Naive B cell (primary cell): ENCODE measurements around the gene SEMA3G. TPM values are rescaled to one million over a fixed set of nuclear protein-coding genes. Genes with fewer than 3 reads are reported as not detected.

Experiments used
- ATAC-seq, 2 donors: fragments of 150-1000 bp; cut with Tn5 transposase; 2 replicates each; pipeline ENCODE4 v1.10.0; 2021; ENCODE audit warnings: low read depth in 2 of 2, mild to moderate bottlenecking in 2 of 2, moderate library complexity in 2 of 2
- DNase-seq: peaks from one replicate; pipeline ENCODE4 v3.0.0; 2022
- H3K27ac Mint-ChIP-seq, 6 donors: one replicate each; pipeline ENCODE4 v1.8.0; 2020 to 2022; ENCODE audit warnings: mild to moderate bottlenecking in 6 of 6, mixed read lengths in 6 of 6, moderate library complexity in 5 of 6, inconsistent platforms in 2 of 6
- H3K27me3 Mint-ChIP-seq, 3 donors: one replicate each; pipeline ENCODE4 v1.8.0; 2021 to 2022; ENCODE audit warnings: mixed read lengths in 3 of 3, mild to moderate bottlenecking in 1 of 3
- H3K36me3 Mint-ChIP-seq, 2 donors: one replicate each; pipeline ENCODE4 v1.8.0; 2020 to 2022; ENCODE audit warnings: mixed read lengths in 2 of 2, inconsistent platforms in 1 of 2, mild to moderate bottlenecking in 1 of 2
- H3K4me1 Mint-ChIP-seq, 3 donors: one replicate each; pipeline ENCODE4 v1.8.0; 2020 to 2022; ENCODE audit warnings: mixed read lengths in 3 of 3, inconsistent platforms in 1 of 3, mild to moderate bottlenecking in 1 of 3, moderate library complexity in 1 of 3
- H3K4me3 Mint-ChIP-seq, 8 donors: one replicate each; pipeline ENCODE4 v1.8.0; 2020 to 2022; ENCODE audit warnings: mild to moderate bottlenecking in 8 of 8, mixed read lengths in 8 of 8, moderate library complexity in 8 of 8, inconsistent platforms in 2 of 8
- H3K9me3 Mint-ChIP-seq, 7 donors: one replicate each; pipeline ENCODE4 v1.8.0; 2020 to 2022; ENCODE audit warnings: mixed read lengths in 7 of 7, mild to moderate bottlenecking in 5 of 7, inconsistent platforms in 2 of 7, moderate library complexity in 1 of 7
- polyA plus RNA-seq, 6 donors: library from polyadenylated mRNA; unstranded; fragments of 300-500 nt; fragmentation: Illumina TruSeq; gene quantifications; one replicate each; pipeline ENCODE4 v1.2.3, GENCODE V29; 2021; ENCODE audit warnings: low read depth in 6 of 6

The SEMA3G gene
- not detected for polyA plus RNA-seq

DNA sequence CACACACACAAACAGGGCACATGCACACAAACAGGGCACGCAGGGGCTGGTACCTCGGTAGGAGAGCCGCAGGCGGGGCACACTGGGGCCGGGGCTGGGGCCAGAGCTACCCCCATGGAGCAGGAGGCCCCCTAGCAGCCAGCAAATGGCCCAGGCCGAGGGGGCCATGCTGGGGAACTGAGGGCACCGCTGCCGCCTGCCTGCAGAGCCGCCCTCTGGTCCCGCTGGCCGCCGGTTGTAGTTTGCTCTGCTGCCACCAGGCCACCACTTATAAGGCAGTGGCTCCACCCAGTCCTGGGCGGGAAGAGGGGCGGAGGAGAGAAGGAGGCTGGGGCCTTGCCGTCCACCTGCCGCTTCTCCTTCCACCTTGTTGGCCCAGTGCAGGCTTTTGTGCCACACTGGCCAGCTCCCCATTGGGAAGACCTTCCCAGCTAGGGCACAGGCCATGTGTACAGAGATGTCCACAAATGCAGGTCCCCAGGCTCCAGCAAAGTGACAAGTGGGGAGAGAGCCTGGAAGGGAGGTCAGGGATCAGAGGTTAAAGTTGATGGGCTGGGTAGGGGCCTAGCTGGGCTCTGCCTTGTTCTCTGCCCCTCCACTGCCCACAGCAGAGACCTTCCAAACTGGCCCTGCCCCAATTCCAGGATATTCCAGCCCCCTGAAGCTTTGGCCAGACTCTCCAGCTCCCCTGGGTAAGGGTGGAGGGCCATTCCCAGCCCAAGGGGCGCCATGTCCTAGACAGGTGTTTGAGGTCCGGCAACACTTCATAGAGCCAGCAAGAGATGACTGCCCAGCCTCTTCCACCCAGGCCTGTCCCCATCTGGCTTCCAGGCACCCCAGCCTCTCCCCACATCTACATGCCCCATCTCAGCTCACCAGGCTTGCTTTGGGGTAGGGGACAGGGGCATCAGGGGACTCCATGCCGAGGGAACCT lies at the start of gene SEMA3G:
SEMA3G (minus strand) TSS at position 244 of the 934 bp plus-strand sequence; CDS start at position 168, 76 bp downstream.
- H3K9me3 Mint-ChIP-seq = no peaks in the 10 kb centered on the region
- H3K27ac Mint-ChIP-seq = no peak within 1 kb of the TSS
- DNase-seq = peak; percentile 63
- no peaks in the 10 kb centered on the region for H3K36me3 Mint-ChIP-seq
- H3K4me3 Mint-ChIP-seq = peak within 1 kb of the TSS in 1 of 8 donors; percentile 80
- peaks cover 5 to 20% (median 10%) of the 10 kb centered on the region in 3 donors for H3K4me1 Mint-ChIP-seq
- ATAC-seq = peak; percentile 91
- H3K27me3 Mint-ChIP-seq = peaks cover 0 to 13% (median 0%) of the 10 kb centered on the region in 3 donors

DNA sequence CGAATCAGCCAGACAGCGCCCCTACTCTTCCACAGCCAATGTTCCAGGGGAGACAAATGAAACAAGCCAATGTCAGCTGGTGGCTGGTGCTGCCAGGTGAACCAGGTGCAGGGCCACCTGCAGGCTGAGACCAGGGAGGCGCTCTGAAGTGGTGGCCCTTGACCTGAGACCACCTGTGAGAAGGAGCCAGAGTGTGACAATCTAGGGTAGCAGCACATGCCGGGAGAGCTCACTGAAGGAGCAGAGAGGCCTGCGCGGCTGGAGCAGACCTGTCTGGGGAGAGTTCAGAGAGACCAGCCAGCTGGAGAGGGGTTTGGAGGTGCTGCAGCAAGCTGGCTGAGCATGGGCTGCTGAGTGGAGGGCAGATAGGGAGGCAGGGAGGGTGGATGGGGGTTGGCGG lies 49.5 kb upstream of the SEMA3G start:
- no peak for DNase-seq
- Mint-ChIP-seq H3K36me3 (peaks cover 0 to 7% of the 10 kb centered on the region in 2 donors), H3K4me1 (peaks cover 14 to 21% (median 20%) of the 10 kb centered on the region in 3 donors), H3K9me3 (no peaks in the 10 kb centered on the region), H3K27ac (peak overlapping the region in 1 of 6 donors; percentile 29), H3K4me3 (no peak overlapping the region), H3K27me3 (peaks cover 0 to 7% (median 0%) of the 10 kb centered on the region in 3 donors)
- ATAC-seq = no peak

DNA sequence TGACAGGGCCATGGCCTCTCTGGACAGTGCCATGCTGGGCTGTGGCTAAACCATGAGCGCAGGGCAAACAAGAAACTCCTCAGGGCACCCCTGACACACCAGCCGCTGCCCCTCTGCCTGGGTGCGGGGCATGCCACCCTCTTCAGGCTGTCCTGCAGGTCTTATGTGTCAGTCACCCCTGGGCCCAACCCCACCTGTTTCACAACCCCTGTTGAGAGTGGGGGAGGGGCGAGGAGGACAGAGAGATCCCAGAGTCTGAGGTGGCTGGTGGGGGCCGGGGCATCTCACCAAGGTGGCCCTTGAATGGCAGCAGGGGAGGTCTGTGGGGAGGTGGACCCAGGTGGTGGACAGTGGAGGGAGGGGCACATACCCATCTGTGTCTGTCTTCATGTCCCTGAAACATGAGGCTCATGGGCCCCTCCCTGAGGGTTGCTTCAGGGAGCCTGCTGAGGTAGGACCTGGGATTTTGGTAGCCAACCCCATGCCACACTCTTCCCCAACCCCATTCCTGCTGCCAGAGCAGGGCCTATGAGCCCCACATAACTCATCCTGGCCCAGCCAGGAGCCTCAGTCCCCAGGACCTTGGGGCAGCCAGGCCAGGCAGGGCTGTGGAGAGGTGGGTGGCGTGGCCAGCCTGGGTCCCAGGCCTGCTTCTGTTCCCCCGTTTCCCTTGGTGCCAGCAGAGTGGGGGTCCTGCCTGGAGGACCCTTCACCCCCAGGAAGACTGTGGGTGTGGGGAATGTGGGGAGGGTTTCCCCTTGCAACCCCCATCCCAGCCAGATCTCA lies 48.5 kb upstream of the SEMA3G start:
- Mint-ChIP-seq H3K27me3 (peaks cover 0 to 7% (median 0%) of the 10 kb centered on the region in 3 donors), H3K36me3 (peaks cover 0 to 7% of the 10 kb centered on the region in 2 donors), H3K4me1 (peaks cover 4 to 10% (median 10%) of the 10 kb centered on the region in 3 donors), H3K27ac (no peak overlapping the region), H3K4me3 (no peak overlapping the region), H3K9me3 (no peaks in the 10 kb centered on the region)
- ATAC-seq (no peak), DNase-seq (no peak)

DNA sequence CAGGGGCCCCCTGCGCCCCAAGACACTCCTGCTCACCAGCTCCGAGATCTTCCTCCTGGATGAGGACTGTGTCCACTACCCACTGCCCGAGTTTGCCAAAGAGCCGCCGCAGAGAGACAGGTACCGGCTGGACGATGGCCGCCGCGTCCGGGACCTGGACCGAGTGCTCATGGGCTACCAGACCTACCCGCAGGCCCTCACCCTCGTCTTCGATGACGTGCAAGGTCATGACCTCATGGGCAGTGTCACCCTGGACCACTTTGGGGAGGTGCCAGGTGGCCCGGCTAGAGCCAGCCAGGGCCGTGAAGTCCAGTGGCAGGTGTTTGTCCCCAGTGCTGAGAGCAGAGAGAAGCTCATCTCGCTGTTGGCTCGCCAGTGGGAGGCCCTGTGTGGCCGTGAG lies 47.2 kb upstream of the SEMA3G start:
- DNase-seq (no peak), ATAC-seq (no peak)
- peaks cover 3 to 8% (median 5%) of the 10 kb centered on the region in 3 donors for H3K4me1 Mint-ChIP-seq
- H3K4me3 Mint-ChIP-seq = no peak overlapping the region
- H3K27ac Mint-ChIP-seq = no peak overlapping the region
- H3K36me3 Mint-ChIP-seq = peaks cover 0 to 17% of the 10 kb centered on the region in 2 donors
- H3K9me3 Mint-ChIP-seq = no peaks in the 10 kb centered on the region
- peaks cover 0 to 7% (median 0%) of the 10 kb centered on the region in 3 donors for H3K27me3 Mint-ChIP-seq

DNA sequence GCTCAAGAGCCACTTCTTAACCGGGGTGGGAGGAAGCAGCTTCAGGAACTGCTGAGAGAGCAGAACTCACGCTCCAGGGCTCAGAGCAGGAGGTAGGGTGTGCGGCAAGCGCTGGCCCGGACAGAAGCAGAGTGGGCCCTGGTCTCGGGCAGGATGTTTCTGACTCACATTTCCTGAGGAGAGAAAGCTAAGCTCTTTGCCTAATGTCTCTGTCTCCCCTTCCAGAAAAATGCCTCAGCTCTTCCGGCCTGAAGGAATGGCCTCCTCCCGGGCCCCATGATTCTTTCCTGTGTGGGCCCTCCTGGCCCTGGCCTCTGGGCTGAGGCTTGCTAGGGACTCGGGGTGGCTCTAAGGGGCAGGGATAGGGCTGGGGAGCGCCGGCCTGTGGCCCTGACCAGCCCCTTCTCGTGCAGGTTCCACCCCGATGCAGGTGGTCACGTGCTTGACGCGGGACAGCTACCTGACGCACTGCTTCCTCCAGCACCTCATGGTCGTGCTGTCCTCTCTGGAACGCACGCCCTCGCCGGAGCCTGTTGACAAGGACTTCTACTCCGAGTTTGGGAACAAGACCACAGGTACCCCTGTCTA lies 46.1 kb upstream of the SEMA3G start:
- peaks cover 3 to 8% (median 5%) of the 10 kb centered on the region in 3 donors for H3K4me1 Mint-ChIP-seq
- ATAC-seq = no peak
- no peak for DNase-seq
- no peaks in the 10 kb centered on the region for H3K9me3 Mint-ChIP-seq
- H3K27me3 Mint-ChIP-seq = peaks cover 0 to 2% (median 0%) of the 10 kb centered on the region in 3 donors
- peaks cover 0 to 20% of the 10 kb centered on the region in 2 donors for H3K36me3 Mint-ChIP-seq
- H3K27ac Mint-ChIP-seq = no peak overlapping the region
- peak overlapping the region in 1 of 8 donors; percentile 30 for H3K4me3 Mint-ChIP-seq

DNA sequence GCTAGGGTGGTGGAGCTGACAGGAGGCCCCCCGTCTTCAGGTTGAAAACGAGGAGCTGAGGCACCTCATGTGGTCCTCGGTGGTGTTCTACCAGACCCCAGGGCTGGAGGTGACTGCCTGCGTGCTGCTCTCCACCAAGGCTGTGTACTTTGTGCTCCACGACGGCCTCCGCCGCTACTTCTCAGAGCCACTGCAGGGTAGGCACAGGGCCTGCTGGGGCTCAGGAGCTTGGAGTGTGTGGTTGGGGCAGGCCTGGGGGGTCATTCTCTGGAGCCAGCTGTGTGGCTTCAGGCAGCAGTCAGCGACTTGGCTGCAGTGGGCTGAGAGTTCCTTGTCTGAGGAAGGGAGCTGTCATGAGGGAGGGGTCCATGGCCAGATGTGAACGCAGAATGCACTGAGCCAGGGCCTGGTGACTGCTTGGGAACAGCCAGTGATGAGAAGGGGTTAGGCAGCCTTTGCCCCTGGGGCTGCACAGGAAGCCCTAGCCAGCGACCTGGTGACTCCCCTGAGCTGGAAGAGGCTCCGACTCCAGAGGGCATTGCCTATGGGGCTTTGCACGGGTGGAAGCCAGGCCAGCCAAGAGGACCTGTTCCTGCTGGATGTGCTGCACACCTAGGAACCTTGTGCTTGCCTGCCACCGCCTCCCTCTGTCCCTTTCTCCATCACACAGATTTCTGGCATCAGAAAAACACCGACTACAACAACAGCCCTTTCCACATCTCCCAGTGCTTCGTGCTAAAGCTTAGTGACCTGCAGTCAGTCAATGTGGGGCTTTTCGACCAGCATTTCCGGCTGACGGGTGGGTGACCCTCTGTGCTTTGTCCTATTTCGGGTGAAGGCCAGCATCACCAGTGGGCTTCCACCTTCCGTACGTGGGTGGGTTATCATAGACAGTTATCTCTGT lies 45.4 kb upstream of the SEMA3G start:
- H3K4me3 Mint-ChIP-seq = no peak overlapping the region
- peaks cover 0 to 20% of the 10 kb centered on the region in 2 donors for H3K36me3 Mint-ChIP-seq
- no peak for ATAC-seq
- no peaks in the 10 kb centered on the region for H3K27me3 Mint-ChIP-seq
- H3K27ac Mint-ChIP-seq = no peak overlapping the region
- H3K9me3 Mint-ChIP-seq = no peaks in the 10 kb centered on the region
- DNase-seq = no peak
- peaks cover 3 to 8% (median 5%) of the 10 kb centered on the region in 3 donors for H3K4me1 Mint-ChIP-seq

DNA sequence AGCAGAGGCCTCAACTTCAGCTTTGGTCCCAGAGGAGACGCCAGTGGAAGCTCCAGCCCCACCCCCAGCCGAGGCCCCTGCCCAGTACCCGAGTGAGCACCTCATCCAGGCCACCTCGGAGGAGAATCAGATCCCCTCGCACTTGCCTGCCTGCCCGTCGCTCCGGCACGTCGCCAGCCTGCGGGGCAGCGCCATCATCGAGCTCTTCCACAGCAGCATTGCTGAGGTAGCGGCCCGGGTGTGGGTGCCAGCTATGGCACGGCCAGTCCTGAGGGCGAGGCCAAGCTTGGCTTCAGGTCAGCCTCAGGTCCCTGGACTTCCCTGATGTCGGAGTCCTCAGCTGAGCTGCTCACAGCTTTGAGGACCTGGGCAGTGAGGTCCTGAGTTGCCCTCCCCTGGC lies 44.5 kb upstream of the SEMA3G start:
- no peaks in the 10 kb centered on the region for H3K9me3 Mint-ChIP-seq
- peaks cover 3 to 5% (median 3%) of the 10 kb centered on the region in 3 donors for H3K4me1 Mint-ChIP-seq
- DNase-seq = no peak
- H3K27me3 Mint-ChIP-seq = no peaks in the 10 kb centered on the region
- ATAC-seq = no peak
- no peak overlapping the region for H3K27ac Mint-ChIP-seq
- peaks cover 0 to 20% of the 10 kb centered on the region in 2 donors for H3K36me3 Mint-ChIP-seq
- no peak overlapping the region for H3K4me3 Mint-ChIP-seq

DNA sequence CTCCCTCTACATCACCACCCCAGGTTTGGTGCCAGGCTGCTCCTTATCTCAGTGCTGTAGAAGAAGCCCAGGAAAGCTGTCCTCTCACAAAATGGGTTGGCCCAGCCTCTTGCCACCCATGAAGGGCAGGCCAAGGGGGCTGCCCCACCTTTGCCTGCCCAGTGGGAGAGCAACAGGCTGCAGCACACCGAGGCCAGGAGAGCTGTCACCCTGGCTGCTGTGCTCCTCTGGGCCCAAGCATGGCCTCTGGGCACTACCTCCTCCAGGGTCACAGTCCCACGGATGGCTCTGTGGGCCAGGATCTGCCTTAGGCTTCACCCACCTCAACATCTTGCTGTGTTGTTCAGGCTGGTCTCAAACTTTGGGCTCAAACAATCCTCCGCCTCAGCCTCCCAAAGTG lies 43.8 kb upstream of the SEMA3G start:
- H3K27ac Mint-ChIP-seq = no peak overlapping the region
- no peaks in the 10 kb centered on the region for H3K9me3 Mint-ChIP-seq
- H3K27me3 Mint-ChIP-seq = no peaks in the 10 kb centered on the region
- ATAC-seq (no peak), DNase-seq (no peak)
- no peak overlapping the region for H3K4me3 Mint-ChIP-seq
- peaks cover 0 to 20% of the 10 kb centered on the region in 2 donors for H3K36me3 Mint-ChIP-seq
- H3K4me1 Mint-ChIP-seq = peaks cover 0 to 5% (median 0%) of the 10 kb centered on the region in 3 donors

DNA sequence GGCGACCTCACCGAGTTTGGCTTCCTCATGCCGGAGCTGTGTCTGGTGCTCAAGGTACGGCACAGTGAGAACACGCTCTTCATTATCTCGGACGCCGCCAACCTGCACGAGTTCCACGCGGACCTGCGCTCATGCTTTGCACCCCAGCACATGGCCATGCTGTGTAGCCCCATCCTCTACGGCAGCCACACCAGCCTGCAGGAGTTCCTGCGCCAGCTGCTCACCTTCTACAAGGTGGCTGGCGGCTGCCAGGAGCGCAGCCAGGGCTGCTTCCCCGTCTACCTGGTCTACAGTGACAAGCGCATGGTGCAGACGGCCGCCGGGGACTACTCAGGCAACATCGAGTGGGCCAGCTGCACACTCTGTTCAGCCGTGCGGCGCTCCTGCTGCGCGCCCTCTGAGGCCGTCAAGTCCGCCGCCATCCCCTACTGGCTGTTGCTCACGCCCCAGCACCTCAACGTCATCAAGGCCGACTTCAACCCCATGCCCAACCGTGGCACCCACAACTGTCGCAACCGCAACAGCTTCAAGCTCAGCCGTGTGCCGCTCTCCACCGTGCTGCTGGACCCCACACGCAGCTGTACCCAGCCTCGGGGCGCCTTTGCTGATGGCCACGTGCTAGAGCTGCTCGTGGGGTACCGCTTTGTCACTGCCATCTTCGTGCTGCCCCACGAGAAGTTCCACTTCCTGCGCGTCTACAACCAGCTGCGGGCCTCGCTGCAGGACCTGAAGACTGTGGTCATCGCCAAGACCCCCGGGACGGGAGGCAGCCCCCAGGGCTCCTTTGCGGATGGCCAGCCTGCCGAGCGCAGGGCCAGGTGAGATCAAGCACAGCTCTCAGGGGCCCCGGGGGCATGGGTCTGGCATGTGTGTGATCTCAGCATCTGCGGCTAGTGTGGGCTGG lies 43.1 kb upstream of the SEMA3G start:
- peak overlapping the region in 3 of 6 donors; percentile 65 to 87 (median 81) for H3K27ac Mint-ChIP-seq
- no peaks in the 10 kb centered on the region for H3K9me3 Mint-ChIP-seq
- peaks cover 0 to 20% of the 10 kb centered on the region in 2 donors for H3K36me3 Mint-ChIP-seq
- H3K4me1 Mint-ChIP-seq = peaks cover 0 to 5% (median 0%) of the 10 kb centered on the region in 3 donors
- ATAC-seq (no peak), DNase-seq (no peak)
- H3K27me3 Mint-ChIP-seq = no peaks in the 10 kb centered on the region
- no peak overlapping the region for H3K4me3 Mint-ChIP-seq

DNA sequence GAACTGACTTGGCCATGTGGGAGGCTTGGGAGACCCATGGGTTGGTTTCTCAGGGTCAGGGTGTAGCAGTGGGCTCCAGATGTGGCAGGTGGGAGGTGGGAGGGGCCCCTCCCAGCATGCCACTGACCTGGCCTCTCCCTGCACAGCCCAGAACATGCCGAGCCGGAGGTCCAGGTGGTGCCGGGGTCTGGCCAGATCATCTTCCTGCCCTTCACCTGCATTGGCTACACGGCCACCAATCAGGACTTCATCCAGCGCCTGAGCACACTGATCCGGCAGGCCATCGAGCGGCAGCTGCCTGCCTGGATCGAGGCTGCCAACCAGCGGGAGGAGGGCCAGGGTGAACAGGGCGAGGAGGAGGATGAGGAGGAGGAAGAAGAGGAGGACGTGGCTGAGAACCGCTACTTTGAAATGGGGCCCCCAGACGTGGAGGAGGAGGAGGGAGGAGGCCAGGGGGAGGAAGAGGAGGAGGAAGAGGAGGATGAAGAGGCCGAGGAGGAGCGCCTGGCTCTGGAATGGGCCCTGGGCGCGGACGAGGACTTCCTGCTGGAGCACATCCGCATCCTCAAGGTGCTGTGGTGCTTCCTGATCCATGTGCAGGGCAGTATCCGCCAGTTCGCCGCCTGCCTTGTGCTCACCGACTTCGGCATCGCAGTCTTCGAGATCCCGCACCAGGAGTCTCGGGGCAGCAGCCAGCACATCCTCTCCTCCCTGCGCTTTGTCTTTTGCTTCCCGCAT lies 42.3 kb upstream of the SEMA3G start:
- no peaks in the 10 kb centered on the region for H3K4me1 Mint-ChIP-seq
- DNase-seq (no peak), ATAC-seq (no peak)
- H3K27me3 Mint-ChIP-seq = no peaks in the 10 kb centered on the region
- H3K27ac Mint-ChIP-seq = peak overlapping the region in 2 of 6 donors; percentile 81 to 87
- H3K9me3 Mint-ChIP-seq = no peaks in the 10 kb centered on the region
- peaks cover 0 to 12% of the 10 kb centered on the region in 2 donors for H3K36me3 Mint-ChIP-seq
- no peak overlapping the region for H3K4me3 Mint-ChIP-seq
